NCI-H128 (cell line): ENCODE results near the gene UST.
"Not testable (repeated sequence)": the region's sequence is repeated elsewhere in the genome, so short reads cannot be mapped to it uniquely, and the experiment has no call there.

ENCODE experiments used
- DNase-seq: peaks from one replicate; lab custom pipeline; 2025; ENCODE audit not compliant: unreplicated experiment; lab: John Stamatoyannopoulos, UW

The UST gene

DNA sequence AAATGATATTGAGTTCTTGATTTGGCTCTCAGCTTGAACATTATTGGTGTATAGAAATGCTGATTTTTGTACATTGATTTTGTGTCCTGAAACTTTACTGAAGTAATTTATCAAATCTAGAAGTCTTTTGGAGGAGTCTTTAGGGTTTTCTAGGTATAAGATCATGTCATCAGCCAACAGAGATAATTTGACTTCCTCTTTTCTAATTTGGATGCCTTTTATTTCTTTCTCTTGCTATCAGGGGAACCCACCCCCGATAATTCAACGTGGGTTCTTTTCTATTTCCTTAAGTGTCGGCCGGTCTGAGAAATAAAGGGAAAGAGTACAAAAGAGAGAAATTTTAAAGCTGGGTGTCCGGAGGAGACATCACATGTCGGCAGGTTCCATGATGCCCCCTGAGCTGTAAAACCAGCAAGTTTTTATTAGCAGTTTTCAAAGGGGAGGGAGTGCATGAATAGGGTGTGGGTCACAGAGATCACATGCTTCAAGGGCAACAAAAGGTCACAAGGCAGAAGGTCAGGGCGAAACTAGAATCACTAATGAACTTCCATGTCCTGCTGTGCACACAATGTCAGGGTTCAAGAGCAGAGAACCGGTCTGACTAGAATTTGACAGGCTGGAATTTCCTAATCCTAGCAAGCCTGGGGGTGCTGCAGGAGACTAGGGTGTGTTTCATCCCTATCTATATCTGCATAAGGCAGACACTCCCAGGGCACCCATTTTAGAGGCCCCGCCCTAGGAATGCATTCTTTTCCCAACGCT lies 17.6 kb downstream of the UST start:
- not testable (repeated sequence) for DNase-seq

DNA sequence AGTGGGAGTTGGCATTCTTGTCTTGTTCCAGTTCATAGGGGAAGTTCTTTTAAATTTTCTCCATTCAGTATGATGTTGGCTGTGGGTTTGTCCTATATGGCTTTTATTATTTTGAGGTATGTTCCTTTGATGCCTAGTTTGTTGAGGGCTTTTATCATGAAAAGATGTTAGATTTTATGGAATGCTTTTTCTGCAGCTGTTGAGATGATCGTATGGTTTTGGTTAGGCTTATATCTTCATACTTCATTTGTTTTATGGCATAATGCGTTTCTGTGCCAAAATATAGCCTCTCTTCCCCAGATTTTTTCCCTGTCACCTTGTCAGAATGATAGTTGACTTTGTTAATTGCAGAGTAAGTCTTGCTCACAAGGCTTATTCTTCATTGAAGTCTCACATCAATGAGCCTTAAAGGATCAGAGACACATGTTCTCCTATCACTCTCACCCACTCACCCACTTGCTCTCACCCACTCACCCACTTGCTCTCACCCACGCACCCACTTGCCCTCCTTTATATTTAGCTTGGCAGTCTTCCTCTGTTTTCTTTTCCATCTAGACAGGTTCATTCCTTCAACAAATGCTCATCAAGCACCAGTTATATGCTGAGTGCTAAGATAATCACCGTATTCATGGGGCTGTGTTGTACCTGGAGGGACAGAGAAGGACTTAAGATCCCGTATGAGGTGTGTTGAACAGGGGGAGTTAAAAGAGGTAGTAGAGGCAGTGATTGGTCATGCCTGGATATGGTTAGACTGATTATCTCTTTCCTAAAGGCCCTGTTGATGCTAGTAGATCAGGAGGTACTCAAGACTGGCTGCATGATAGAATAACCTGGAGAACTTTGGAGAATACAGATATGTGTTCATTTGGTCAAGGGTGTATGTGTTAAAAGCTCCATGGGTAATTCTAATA lies 19.3 kb downstream of the UST start:
- DNase-seq = no peak

DNA sequence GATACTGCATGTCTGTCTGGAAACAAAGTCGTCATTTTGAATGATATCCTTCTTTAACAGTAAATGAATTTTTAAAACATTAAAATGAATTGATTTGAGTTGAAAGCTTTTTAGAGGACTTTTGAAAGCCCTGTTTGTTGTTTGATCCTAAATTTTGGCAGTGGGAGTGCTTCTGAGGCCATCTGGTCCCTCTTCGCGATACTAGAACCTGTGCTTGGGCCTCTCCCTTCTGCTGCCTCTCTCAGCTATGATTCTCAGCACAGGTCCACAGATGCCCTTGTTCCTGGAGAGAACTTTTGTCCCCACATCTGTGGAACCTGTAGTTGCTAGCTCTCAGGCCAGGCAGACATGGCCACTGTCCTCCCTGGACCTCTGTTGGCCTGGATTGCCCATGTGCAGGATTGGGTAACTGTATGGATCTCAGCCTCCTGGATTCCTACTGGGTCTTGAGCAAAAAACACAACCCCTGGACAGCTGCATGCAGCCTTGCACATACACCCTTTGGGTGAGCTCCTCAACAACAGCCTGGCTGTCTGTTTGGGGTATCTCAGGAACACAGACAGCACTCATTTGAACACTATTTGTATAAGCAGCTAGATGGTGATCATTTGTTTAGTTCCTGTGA lies 21.9 kb downstream of the UST start:
- DNase-seq = no peak

DNA sequence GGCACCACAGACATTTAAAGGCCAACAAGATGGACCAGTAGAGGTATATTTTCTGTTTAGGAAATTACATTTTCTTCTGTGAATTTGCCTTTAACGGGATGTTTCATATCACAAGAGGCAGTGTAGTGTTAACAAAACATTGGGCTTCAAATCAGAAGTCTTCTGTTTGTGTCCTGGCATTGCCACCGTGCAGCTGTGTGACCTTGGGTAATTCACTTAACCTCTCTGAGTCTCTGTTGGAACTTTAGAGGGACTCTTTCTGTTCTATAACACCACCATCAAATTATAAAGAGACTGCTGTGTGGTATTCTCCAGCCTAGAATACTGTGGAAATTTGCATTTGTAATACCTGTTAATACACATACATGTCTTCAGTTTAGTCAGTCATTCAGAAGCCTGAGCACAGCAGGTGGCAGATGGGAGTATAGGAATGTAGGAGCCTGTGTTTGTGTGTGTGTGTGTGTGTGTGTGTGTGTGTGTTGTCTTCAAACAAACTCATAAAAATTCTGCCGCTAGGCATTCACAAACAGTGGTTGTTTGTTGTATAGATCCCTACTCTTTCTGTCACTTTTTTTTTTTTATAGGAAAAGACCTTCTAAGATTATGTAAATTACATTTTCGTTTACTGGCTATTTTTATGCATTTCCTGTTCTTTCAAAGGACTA lies 22.6 kb downstream of the UST start:
- DNase-seq = no peak

DNA sequence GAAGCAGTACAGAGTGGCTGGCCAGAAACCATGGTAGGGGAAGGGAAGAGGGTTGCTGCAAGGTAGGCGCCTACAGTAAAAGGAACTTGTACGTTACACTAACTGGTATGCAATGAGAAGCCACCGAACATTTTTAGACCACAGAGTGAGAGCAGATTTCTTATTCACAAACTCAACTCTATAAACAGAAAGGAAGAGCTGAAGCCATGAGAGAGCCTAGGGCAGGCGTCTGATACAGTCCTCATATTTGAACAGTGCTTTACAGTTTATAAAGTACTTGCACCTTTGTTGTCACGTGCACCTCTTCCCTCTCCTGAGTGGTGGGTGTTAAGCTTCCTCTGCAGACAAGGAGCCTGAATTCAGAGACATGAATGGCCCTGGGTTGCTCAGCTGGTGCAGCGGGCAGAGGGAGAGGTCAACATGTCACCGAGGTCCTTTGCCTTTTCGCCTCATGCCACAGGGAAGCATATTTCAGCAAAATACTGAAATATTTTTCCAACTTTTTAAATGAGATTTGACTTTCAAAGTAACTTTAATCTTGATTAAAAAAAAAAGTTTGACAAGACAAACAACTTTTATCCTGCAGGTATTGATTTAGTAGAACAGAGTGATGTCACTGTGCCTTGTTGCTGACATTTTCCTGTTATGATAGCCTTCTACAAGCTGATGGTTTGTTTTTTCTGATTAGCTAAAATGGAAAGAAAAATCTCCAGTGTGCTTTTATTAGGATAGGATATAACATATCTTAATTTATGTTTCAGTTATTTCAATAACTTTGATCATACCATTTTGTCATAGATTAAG lies 23.8 kb downstream of the UST start:
- DNase-seq = no peak

DNA sequence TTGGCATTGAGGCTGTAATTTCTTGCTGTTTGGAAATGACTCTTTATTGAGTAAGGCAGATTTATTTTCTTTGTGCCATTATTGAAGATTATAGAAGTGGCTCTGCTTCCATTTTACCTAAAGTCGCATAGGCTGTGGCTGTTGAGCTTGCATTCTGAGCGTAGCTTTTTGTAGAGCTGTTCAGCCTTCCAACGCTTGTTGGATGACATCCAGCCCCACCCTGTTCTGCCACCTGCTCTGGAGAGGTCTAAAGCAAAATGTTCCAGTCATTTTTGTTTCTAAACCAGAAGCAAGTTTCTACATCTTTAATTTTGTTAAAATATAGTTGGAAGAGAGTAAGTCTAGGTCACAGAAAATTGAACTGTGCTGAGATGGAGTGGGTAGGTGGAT lies 24.4 kb downstream of the UST start:
- no peak for DNase-seq

DNA sequence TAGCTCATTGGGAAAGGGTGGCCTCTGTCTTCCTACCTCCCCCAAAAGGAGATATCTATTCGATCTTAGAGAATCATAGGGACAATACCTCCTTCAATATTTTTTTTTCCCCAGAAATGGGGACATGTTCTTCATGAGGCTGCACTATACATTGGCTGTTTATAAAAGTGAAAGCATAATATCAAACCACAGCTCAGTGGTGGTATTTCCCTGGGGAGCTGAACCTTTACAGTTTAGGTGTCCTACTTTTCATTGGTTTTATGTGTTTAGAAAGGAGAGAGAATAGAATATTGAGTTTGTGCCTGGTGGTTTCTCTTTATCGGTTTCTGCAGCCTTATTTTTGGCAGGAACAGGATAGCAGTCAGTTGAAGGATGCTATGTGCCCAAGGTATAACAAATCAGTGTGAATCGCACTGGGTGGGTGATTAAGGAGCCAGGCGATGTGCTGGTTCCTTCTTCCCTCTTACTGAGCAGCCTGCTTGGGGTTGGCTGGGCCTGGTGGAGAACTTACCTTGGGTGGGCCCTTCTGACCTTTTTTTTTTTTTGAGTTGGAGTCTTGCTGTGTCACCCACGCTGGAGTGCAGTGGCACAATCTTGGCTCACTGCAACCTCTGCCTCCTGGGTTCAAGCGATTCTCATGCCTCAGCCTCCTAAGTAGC lies 25.2 kb downstream of the UST start:
- no peak for DNase-seq

DNA sequence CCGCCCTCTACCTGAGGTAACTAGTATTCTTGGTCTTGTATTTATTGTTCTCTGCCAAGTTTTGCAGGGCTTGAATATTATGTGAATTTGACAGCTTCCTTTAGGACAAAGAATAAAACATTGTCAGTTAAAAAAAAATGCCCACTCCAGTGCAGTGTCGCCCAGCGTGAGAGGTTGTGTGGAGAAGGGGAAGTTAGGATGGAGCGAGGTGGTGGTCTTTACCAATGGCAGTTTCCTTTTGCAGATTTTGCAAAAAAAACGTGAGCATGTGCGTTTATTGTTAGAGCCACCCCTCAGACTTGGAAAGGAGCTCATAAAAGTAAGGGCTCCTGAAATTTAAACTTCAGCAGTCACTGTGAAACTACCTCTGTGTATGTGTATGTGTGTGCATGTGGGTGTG lies 28.3 kb downstream of the UST start:
- no peak for DNase-seq

DNA sequence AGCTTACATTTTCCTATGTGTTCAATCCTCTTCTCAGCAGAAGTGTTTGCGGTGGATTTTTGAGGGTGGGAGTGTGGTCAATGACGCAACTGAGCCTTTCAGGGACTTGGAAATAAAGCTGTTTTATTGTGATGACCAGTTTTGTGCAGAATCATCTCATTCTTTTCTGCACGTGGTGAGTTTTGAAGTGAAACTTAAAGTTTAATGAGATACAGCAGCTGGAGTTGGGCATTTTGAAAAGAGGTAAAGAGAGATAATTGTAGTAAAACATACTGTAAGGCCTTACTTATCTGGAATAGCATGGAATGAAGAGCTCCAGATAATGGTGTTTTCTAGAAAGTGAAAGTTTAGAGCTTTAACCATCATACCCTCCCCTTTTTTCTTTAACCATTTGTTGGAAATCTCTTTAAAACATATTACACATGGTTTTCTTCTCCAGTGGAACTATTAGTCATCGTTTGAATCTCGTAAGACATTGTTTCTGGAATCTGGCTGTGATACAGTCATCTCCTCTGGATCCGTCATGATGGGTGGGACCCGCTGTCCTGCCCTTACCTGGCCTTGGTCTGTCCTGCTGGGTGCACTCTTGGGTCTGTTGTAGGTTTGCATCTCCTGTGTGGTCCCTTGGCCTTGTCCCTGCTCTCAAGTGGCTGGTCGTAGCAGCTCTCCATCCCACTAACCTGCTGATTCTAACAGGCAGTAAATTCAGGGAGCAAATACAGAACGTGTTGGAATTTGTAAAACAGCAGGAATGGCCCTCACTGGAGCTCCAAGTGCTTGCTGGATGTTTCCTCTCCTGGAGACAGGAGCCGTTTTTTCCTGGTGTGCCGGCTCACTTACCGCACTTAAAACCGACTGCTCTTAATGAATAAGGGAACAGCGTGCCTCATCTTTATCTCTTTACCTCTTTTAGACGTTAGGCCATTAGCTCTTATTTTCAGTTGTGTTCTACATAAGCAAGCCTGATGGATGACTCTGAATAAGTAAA lies 29.8 kb downstream of the UST start:
- no peak for DNase-seq

DNA sequence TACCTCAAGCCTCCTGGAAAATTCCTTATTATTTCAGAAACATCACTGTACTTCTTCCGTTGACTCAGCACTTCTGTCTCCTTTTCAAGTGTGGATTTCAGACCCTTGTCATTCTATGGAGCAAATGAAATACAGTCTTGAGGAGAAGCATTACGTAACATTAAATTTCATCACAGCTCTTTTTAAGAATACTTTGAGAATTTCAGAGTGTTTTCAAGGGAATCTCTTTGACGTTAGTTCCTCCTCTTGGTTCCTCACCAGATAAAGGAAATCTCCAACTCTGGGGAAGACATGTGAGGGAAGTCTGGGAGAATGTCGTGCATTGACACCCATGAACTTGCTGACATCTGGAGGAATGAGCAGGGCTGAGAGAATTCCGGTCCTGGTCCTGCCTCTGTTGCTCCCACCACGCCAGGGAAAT lies 32.3 kb downstream of the UST start:
- no peak for DNase-seq

DNA sequence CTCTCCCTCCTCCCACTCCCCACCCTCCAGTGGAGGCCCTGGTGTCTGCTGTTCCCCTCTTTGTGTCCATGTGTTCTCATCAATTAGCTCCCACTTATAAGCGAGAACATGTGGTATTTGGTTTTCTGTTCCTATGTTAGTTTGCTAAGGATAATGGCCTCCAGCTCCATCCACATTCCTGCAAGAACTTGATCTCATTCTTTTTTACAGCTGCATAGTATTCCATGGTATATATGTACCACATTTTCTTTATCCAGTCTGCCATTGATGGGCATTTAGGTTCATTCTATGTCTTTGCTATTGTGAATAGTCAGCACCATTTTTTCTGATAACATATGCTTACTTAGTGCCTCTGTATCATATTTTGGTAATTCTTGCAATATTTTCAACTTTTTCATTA lies 33.6 kb downstream of the UST start:
- DNase-seq = not testable (repeated sequence)

DNA sequence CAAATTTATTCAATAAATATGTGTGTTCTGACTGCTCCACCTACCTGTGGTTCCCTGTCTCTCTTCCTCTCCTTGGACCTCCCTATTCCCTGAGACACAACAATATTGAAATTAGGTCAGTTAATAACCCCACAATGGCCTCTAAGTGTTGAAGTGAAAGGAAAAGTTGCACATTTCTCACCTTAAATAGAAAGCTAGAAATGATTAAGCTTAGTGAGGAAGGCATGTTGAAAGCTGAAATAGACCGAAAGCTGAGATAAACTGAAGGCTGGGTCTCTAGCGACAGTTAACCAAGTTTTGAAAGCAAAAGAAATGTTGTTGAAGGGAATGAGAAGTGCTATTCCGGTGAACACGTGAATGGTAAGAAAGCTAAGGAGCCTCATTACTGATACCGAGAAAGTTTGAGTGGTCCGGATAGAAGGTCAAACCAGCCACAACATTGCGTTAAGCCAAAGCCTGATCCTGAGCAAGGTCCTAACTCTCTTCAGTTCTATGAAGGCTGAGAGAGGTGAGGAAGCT lies 34.1 kb downstream of the UST start:
- DNase-seq = no peak

DNA sequence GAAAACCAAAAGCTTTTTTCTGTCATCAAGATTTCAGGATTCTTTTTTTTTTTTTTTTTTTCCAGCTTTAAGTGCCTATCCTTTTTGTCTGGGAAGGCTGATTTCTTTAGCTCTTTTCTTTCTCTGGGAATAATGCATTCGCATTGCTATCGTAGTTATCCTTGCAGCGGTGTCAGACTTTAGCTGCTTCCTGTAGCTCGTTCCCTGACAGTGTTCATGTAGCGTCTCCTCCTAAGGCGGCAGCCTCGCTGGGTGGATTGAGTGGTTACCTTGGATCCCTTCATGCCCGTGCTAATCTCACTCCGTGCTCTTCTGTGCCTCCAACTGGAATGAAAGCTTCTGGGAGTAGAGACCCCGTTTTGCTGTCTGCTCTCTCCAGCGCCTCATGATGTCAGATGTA lies 43.1 kb downstream of the UST start:
- DNase-seq = no peak

DNA sequence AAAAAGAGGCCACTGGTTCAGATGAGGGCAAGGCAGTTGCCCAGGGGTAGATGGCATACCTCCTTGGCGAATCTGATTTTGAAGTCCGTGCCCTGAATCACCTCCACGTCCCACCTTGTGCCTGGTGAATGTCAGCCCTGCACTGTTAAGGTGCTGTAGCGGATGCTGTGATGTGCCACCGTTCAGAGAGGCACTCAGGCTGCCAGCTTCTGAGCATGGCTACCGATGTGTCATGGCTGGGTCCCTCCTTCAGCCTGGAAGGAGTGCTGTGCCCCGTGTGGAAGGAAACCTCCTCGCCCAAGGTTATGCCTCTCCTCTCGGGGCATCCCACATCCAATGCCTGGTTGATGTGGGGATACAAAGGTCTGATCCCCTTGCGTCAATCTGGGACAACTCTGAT lies 43.6 kb downstream of the UST start:
- DNase-seq = no peak

DNA sequence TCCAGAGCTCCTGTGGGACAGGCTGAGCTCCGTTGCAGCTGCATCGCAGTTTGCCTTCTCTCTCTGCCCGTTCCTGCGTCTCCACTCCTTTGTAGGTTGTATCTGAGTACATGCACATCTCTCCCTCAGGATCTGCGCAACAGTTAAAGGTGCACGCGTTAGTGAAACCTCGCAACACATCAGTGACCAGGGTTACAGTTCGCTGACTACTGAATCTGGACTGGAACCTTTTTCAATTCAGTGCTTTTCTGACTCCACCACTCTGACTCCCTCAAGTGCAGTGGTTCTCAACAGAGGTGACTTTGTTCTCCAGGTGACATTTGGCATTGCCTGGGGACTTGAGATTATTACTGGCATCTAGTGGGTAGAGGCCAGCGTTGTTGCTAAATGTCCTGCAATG lies 44.0 kb downstream of the UST start:
- no peak for DNase-seq

DNA sequence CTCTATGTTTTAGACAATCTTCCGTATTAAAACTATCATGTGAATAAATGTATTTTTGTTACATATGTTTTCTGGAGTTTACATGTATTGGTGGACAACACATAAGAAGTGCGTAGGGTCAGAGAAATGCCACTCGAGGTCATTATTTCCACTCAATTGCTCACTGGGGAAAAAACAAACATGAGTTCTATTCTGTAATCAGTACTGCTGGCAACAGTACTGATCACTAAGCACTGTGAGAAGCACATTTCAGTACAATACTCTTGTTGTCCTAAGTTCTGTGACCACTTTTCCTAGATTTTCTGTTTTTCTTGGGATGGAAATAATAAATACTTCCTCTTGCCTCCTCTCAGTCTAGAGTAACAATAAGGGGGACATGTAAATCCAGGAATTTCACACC lies 44.5 kb downstream of the UST start:
- no peak for DNase-seq

DNA sequence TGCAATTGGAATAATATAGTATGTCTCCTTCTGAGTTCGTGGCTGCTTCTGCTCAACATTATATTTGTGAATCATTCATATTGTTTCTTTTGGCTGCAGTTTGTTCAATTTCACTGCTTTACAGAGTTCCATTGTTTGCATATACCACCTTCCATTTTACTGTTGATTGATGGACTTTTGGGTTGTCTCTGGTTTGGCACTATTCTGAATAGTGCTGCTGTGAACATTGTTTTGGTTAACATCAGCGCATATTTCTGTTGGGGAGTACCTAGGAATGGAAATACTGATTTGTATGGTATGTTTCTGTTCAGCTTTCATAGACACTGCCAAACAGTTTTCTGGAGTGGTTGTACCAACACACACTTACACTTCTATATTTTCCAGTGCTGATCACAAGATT lies 46.9 kb downstream of the UST start:
- no peak for DNase-seq

DNA sequence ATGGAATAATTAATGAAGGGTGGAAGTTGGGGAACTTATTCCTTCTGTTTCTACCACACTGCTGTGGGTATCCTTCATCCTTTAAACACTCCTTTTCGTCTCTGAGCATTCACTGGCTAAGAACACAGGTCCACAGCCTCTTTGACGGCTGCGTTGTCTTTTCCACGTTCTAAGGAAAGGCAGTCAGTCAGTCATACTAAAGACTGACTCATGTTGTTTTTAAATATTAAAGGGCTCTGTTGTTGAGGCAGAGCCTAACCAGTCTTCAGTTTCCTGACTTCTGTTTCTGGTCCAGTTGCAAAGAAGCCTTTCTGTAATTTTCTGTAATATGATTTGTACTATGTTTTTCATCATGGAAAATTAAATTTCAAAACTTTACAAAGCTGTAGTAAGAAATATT lies 48.0 kb downstream of the UST start:
- DNase-seq = no peak

DNA sequence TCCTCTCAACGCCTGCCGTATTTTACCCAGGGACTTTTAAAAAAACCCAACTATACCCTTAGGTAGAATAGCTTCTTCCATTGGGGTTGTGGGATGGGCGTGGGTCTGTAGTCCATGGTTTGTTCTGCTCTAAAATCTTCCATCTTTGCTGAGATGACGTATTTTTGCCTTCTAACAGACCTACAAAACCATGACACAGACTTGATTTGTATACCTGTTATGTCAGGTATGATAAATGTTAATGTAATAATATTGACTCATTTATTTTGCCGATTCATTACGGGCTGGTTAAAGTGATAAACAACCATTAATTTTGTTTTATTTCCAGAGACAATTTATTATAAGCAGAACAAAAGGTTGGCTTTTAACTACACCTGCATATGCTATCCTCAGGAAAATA lies 48.7 kb downstream of the UST start:
- DNase-seq = no peak
